ENCODE results near the gene ALLC. TPM values are rescaled to one million over a fixed set of nuclear protein-coding genes. Genes with fewer than 3 reads are reported as not detected.

Gene ALLC
- total and polyA plus RNA-seq, 2 experiments from 2014 or later: not detected

DNA sequence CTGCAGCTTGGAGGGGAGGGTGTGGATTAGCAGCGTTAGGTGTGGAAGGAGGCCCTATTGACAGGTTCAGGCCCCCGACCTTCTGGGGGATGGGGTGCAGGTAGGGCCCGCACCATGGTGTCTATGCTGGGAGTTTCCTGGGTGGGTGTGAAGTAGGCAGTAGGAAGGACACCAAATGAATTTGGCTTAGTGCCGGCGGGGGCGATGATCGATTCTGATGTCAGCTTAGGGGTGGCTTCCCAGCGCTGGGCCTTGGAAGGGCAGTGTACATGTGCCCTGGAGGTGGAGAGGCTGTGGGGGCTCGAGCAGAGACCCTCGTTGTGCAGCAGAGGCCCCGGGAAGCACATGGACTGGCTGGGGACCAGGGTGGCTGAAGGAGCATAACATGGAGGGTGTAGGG, 67.0 kb downstream of the ALLC start:
- no peak overlapping the region for H3K4me3 ChIP-seq
- no peak for DNase-seq (ENCODE audit: low read depth in 1 of 2, low spot score in 1 of 2)
- H3K27ac ChIP-seq: no peak overlapping the region
- H3K9me3 ChIP-seq (ENCODE audit: low read depth): no peaks in the 10 kb centered on the region
- H3K36me3 ChIP-seq: no peaks in the 10 kb centered on the region
- H3K27me3 ChIP-seq: peaks cover 4% of the 10 kb centered on the region
- no peaks in the 10 kb centered on the region for H3K4me1 ChIP-seq (ENCODE audit: low read depth)
- TF ChIP-seq, protein P1, sequence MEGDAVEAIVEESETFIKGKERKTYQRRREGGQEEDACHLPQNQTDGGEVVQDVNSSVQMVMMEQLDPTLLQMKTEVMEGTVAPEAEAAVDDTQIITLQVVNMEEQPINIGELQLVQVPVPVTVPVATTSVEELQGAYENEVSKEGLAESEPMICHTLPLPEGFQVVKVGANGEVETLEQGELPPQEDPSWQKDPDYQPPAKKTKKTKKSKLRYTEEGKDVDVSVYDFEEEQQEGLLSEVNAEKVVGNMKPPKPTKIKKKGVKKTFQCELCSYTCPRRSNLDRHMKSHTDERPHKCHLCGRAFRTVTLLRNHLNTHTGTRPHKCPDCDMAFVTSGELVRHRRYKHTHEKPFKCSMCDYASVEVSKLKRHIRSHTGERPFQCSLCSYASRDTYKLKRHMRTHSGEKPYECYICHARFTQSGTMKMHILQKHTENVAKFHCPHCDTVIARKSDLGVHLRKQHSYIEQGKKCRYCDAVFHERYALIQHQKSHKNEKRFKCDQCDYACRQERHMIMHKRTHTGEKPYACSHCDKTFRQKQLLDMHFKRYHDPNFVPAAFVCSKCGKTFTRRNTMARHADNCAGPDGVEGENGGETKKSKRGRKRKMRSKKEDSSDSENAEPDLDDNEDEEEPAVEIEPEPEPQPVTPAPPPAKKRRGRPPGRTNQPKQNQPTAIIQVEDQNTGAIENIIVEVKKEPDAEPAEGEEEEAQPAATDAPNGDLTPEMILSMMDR (IDR thresholded peaks at IDR 0.05; ENCODE audit: low read depth, low read length): no peak

DNA sequence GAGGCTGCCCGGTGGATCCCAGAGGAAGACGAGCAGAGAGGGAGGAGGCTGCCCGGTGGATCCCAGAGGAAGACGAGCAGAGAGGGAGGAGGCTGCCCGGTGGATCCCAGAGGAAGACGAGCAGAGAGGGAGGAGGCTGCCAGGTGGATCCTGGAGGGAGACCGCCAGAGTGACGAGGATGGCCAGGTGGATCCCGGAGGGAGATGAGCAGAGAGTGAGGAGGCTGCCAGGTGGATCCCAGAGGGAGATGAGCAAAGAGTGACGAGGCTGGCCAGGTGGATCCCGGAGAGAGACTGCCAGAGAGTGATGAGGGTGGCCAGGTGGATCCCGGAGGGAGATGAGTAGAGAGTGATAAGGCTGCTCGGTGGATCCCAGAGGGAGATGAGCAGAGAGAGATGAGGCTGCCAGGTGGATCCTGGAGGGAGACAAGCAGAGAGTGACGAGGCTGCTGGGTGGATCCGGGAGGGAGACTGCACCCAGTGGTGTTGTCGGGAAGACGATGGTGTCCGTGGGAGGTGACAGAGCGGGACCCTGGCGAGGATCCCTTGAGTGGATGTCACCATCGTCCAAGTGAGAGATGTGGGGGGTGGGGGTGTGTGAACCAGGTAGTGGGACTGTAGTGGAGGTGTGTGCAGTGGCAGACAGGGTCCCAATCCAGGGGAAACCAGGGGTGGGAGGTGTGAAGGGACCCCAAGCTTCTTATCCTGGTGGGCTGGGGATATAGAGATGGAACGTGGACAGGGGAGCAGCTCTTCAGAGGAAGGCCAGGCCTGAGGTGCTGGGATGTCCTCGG, 67.7 kb downstream of the ALLC start:
- Histone ChIP-seq H3K9me3 (ENCODE audit: low read depth) (no peaks in the 10 kb centered on the region), H3K4me3 (no peak overlapping the region), H3K27me3 (peaks cover 4% of the 10 kb centered on the region), H3K27ac (no peak overlapping the region), H3K36me3 (no peaks in the 10 kb centered on the region), H3K4me1 (ENCODE audit: low read depth) (no peaks in the 10 kb centered on the region)
- no peak for DNase-seq (ENCODE audit: low read depth in 1 of 2, low spot score in 1 of 2)
- TF ChIP-seq, protein P1 (IDR thresholded peaks at IDR 0.05; ENCODE audit: low read depth, low read length): no peak

DNA sequence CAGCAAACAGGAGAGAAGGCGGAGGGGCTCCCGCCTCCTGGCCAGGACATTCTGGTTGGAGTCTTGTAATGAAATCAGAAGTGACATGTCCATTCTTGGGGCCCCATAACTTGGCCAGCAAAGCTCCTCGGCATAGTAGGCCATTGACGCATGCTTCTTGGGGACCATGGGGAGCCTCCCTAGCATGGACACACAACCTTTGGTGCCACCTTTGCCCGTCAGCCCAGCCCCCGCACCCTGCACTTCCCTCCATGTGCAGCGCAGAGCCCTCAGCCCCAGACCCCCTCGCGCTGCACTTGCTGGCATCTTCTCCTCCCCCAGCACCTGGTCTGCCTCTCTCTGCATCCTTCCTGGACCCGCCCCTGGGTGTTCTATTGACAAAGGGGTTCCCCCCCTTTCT, 68.5 kb downstream of the ALLC start:
- Histone ChIP-seq H3K4me1 (ENCODE audit: low read depth) (no peaks in the 10 kb centered on the region), H3K27ac (no peak overlapping the region), H3K27me3 (peaks cover 9% of the 10 kb centered on the region), H3K4me3 (no peak overlapping the region), H3K9me3 (ENCODE audit: low read depth) (no peaks in the 10 kb centered on the region), H3K36me3 (no peaks in the 10 kb centered on the region)
- TF ChIP-seq, protein P1 (IDR thresholded peaks at IDR 0.05; ENCODE audit: low read depth, low read length): no peak
- no peak for DNase-seq (ENCODE audit: low read depth in 1 of 2, low spot score in 1 of 2)

DNA sequence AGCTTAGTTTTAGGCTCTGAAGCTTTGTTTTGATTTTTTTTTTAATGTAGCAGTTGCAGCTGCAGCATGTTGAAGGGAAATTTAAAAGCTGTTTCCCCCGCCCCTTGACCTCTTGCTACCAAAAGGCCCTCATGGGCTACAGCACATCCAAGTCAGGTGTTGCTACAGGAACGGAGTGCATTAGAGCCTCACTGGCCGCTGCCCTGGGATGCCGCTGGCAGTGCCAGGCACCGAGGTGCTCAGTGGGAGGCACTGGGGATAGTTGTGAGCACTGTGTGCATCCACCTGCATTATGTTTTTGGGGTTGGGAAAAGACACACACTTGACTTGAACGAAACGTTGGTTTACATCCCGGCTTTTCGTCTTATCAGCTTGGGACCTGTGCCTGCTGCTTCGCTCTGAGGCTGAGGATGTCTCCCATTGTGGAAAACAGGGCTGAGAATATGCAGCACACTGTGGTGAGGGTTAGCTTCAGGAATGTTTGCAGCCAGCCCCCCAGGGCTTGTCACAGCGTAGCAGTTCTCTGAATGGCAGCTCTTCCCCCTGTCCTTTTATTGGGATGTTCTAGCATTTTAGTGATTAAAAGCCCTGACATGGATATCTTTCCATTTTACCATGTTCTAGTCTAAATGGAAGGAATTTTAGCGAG, 69.5 kb downstream of the ALLC start:
- no peak overlapping the region for H3K27ac ChIP-seq
- DNase-seq (ENCODE audit: low read depth in 1 of 2, low spot score in 1 of 2): no peak
- H3K27me3 ChIP-seq: peaks cover 9% of the 10 kb centered on the region
- no peaks in the 10 kb centered on the region for H3K9me3 ChIP-seq (ENCODE audit: low read depth)
- H3K4me3 ChIP-seq: no peak overlapping the region
- TF ChIP-seq, protein P1 (IDR thresholded peaks at IDR 0.05; ENCODE audit: low read depth, low read length): no peak
- no peaks in the 10 kb centered on the region for H3K4me1 ChIP-seq (ENCODE audit: low read depth)
- H3K36me3 ChIP-seq: no peaks in the 10 kb centered on the region

DNA sequence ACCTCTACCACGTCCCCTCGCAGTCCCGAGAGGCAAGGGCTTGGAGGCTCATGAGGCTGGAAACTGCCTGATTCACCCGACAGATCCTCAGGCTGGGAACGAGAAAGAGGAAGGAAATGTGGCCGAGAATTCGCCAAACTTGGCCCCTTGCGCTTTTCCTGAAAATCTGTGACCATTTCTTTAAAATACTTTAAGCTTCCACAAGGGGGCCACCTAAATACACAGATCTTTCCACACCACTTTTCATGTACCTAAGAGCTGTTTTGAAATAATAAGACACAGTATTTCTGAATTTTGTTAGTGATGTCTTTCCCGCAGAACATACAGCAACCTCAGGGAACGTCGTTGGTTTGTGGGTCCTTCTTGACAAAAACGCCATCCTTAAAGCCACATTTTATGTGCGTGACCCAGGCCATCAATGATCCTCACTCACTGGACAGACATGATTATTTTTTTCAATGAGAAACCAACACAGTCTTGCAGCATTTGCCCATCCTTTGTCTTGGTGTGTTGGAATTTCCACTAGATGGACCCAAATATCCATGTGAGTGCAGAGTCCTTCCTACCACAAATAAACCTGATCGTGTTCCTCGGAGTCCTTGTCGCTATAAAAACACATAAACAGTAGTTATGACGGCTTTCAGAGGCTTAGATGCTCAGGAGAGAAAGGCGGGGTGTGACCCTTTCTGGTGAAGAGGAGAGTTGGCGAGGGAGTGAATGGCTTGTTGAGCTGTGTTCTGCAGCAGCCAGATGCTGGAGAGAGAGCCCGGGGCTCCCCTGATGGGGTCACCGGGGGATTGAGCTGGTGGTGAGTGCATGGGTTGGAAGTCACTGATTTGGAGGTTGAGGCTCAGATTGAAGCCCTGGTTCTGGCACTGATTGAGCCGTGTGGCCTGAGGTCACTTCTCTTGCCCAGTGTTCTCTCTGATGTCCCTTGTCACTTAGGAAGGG, 70.4 kb downstream of the ALLC start:
- Histone ChIP-seq H3K27ac (no peak overlapping the region), H3K4me1 (ENCODE audit: low read depth) (no peaks in the 10 kb centered on the region), H3K4me3 (no peak overlapping the region), H3K36me3 (no peaks in the 10 kb centered on the region), H3K9me3 (ENCODE audit: low read depth) (no peaks in the 10 kb centered on the region), H3K27me3 (peaks cover 9% of the 10 kb centered on the region)
- TF ChIP-seq, protein P1 (IDR thresholded peaks at IDR 0.05; ENCODE audit: low read depth, low read length): peak; percentile 57
- DNase-seq (ENCODE audit: low read depth in 1 of 2, low spot score in 1 of 2): peak; percentile 62 to 67

Measured in cardiac muscle cell (in vitro differentiated cells and primary cell).